K562 (cell line): ENCODE measurements around the gene NAV2.

Experiments used
- CHD4 ChIP-seq: fragments of 200-600 bp; sonication (generic); IDR thresholded peaks from 3 replicates; pipeline ENCODE4 v1.6.1; 2012; ENCODE audit warnings: low read depth, mild to moderate bottlenecking, mixed read lengths, low read length, inconsistent platforms; ENCODE audit not compliant: insufficient read depth, insufficient replicate concordance, poor library complexity, severe bottlenecking
- CTCF ChIP-seq, 3 experiments: IDR thresholded peaks in 2 of 3; conservative IDR thresholded peaks in 1 of 3; 2 replicates each; pipeline ENCODE4 v1.5.1; 2011 to 2012; ENCODE audit warnings: low read length in 3 of 3, mild to moderate bottlenecking in 3 of 3, control low read depth in 2 of 3, improper control_type of control experiment in 1 of 3, inconsistent platforms in 1 of 3, low read depth in 1 of 3, mixed read lengths in 1 of 3, moderate library complexity in 1 of 3; ENCODE audit not compliant: insufficient read depth in 2 of 3

GRCh38 chr11:19939415-19939929 lies 226.8 kb downstream of the NAV2 start:
- no peak for TF ChIP-seq CHD4
- no peak for TF ChIP-seq CTCF (IDR thresholded peaks at IDR 0.05 in 2 of 3, conservative IDR thresholded peaks at IDR 0.05 in 1 of 3; ENCODE audit: insufficient read depth in 2 of 3, low read depth in 1 of 3, low read length in 3 of 3)
